Fibroblast of the conjunctiva (primary cell): ENCODE results near the gene EGR1.

Source experiments
- DNase-seq: peaks from one replicate; pipeline ENCODE4 v3.0.0-alpha.2; 2010; ENCODE audit warnings: low read depth

Gene EGR1

GRCh38 chr5:138453590-138453989 lies 11.7 kb upstream of the EGR1 start:
- no peak for DNase-seq

GRCh38 chr5:138454121-138454520 lies 11.2 kb upstream of the EGR1 start:
- no peak for DNase-seq

- no peak for DNase-seq
Observed at GRCh38 chr5:138455232-138455930, 9.9 kb upstream of the EGR1 start.

GRCh38 chr5:138457531-138458275 lies 7.6 kb upstream of the EGR1 start:
- DNase-seq: no peak

- no peak for DNase-seq
Observed at GRCh38 chr5:138458384-138458783, 6.9 kb upstream of the EGR1 start.

GRCh38 chr5:138458856-138459255 lies 6.4 kb upstream of the EGR1 start:
- no peak for DNase-seq

GRCh38 chr5:138459311-138459933 lies 5.9 kb upstream of the EGR1 start:
- no peak for DNase-seq

GRCh38 chr5:138460032-138460693 lies 5.1 kb upstream of the EGR1 start:
- DNase-seq: no peak

- peak; percentile 43 for DNase-seq
Observed at GRCh38 chr5:138461343-138462125, 3.7 kb upstream of the EGR1 start.

GRCh38 chr5:138463419-138464007 lies 1.8 kb upstream of the EGR1 start:
- no peak for DNase-seq

GRCh38 chr5:138464008-138464387 lies 1.3 kb upstream of the EGR1 start:
- DNase-seq: peak; percentile 90

GRCh38 chr5:138464388-138465260 lies 655 bp upstream of the EGR1 start:
- DNase-seq: peak; percentile 98

- no peak for DNase-seq
Observed at GRCh38 chr5:138466125-138466899, 1.0 kb downstream of the EGR1 start.

GRCh38 chr5:138466900-138467710 lies 1.8 kb downstream of the EGR1 start:
- no peak for DNase-seq

GRCh38 chr5:138467711-138468132 lies 2.4 kb downstream of the EGR1 start:
- no peak for DNase-seq

- no peak for DNase-seq
Observed at GRCh38 chr5:138468133-138468965, 3.1 kb downstream of the EGR1 start.

- DNase-seq: no peak
Observed at GRCh38 chr5:138468966-138469539, 3.8 kb downstream of the EGR1 start.
